Vagina (tissue), 2 donors: ENCODE results near the gene ZNF70. TPM values are rescaled to one million over a fixed set of nuclear protein-coding genes. Genes with fewer than 3 reads are reported as not detected.
A peak's percentile ranks its signal among the peaks of the same experiment; 100 is the strongest.

Experiments used
- DNase-seq, 2 donors: peaks; one replicate each; pipeline ENCODE4 v3.0.0-alpha.2; 2017; ENCODE audit errors: extremely low spot score in 2 of 2
- H3K27ac ChIP-seq: fragments of 200-600 bp; sonication (generic); one replicate; pipeline ENCODE4 v1.5.1; 2019
- H3K27me3 ChIP-seq: fragments of 200-600 bp; sonication (generic); one replicate; pipeline ENCODE4 v1.5.1; 2019
- H3K36me3 ChIP-seq, 2 donors: fragments of 200-600 bp; sonication (generic); one replicate each; pipeline ENCODE4 v1.5.1; 2017 to 2019
- H3K4me1 ChIP-seq: fragments of 200-600 bp; sonication (generic); one replicate; pipeline ENCODE4 v1.5.1; 2019
- H3K4me3 ChIP-seq, 2 donors: fragments of 200-600 bp; sonication (generic); 1 replicate in 1 of 2; 2 replicates in 1 of 2; pipeline ENCODE4 v1.5.1; 2016 to 2019
- H3K9me3 ChIP-seq: fragments of 200-600 bp; sonication (generic); one replicate; pipeline ENCODE4 v1.5.1; 2019
- CTCF ChIP-seq, 3 experiments: fragments of 450-650 bp in 2 of 3; fragments of 200-600 bp in 1 of 3; sonication (generic) in 1 of 3; IDR thresholded peaks; one replicate each; pipeline ENCODE4 v1.5.1; 2017 to 2019; ENCODE audit warnings: antibody characterized with exemption in 3 of 3, mild to moderate bottlenecking in 2 of 3, moderate library complexity in 2 of 3
- POLR2A ChIP-seq, 2 donors: fragments of 450-650 bp; IDR thresholded peaks; one replicate each; pipeline ENCODE4 v1.6.1; 2017; ENCODE audit warnings: antibody characterized with exemption in 2 of 2, mild to moderate bottlenecking in 2 of 2, moderate library complexity in 2 of 2
- POLR2AphosphoS5 ChIP-seq, 2 donors: sonication (generic); formaldehyde crosslinking; IDR thresholded peaks; one replicate each; pipeline ENCODE4 v1.9.0; 2017; ENCODE audit warnings: antibody characterized with exemption in 2 of 2, mild to moderate bottlenecking in 2 of 2, low read depth in 1 of 2; ENCODE audit not compliant: insufficient read depth in 1 of 2
- intact Hi-C: fragments of 100-400 bp; cut with DNase I; formaldehyde crosslinking; loops from one replicate; pipeline ENCODE4 v1.15.1; 2023
- total RNA-seq: library from RNA; depleted of rRNA; stranded (reverse); fragments of >200 nt; gene quantifications from one replicate; pipeline ENCODE4 v1.2.3, GENCODE V29; 2016

Gene ZNF70
- total RNA-seq, 1 donor from 2014 or later = 4.9 TPM

GRCh38 chr22:23782703-23783102 is 31.8 kb upstream of the ZNF70 start:
- TF ChIP-seq POLR2AphosphoS5 (IDR thresholded peaks at IDR 0.05; ENCODE audit: insufficient read depth in 1 of 2, low read depth in 1 of 2) (no peak), POLR2A (IDR thresholded peaks at IDR 0.05) (no peak)
- Histone ChIP-seq H3K27ac (no peak overlapping the region), H3K9me3 (no peaks in the 10 kb centered on the region), H3K4me1 (peaks cover 40% of the 10 kb centered on the region), H3K36me3 (no peaks in the 10 kb centered on the region), H3K4me3 (no peak overlapping the region), H3K27me3 (no peaks in the 10 kb centered on the region)
- no peak for DNase-seq
- intact Hi-C loops = no loop called here

GRCh38 chr22:23782252-23782651 is 31.3 kb upstream of the ZNF70 start:
- Histone ChIP-seq H3K4me3 (no peak overlapping the region), H3K4me1 (peaks cover 36% of the 10 kb centered on the region), H3K27ac (no peak overlapping the region), H3K27me3 (no peaks in the 10 kb centered on the region), H3K9me3 (no peaks in the 10 kb centered on the region), H3K36me3 (no peaks in the 10 kb centered on the region)
- TF ChIP-seq CTCF (IDR thresholded peaks at IDR 0.05) = no peak
- TF ChIP-seq POLR2AphosphoS5 (IDR thresholded peaks at IDR 0.05; ENCODE audit: insufficient read depth in 1 of 2, low read depth in 1 of 2) = no peak
- no peak for TF ChIP-seq POLR2A (IDR thresholded peaks at IDR 0.05)
- intact Hi-C loops = no loop called here
- DNase-seq = no peak

GRCh38 chr22:23781511-23782183 is 30.7 kb upstream of the ZNF70 start:
- H3K4me3 ChIP-seq = no peak overlapping the region
- H3K9me3 ChIP-seq = no peaks in the 10 kb centered on the region
- H3K36me3 ChIP-seq = no peaks in the 10 kb centered on the region
- peaks cover 36% of the 10 kb centered on the region for H3K4me1 ChIP-seq
- intact Hi-C loops = no loop called here
- no peaks in the 10 kb centered on the region for H3K27me3 ChIP-seq
- TF ChIP-seq POLR2AphosphoS5 (IDR thresholded peaks at IDR 0.05; ENCODE audit: insufficient read depth in 1 of 2, low read depth in 1 of 2) (peak in 1 of 2 donors; percentile 42), POLR2A (IDR thresholded peaks at IDR 0.05) (no peak), CTCF (IDR thresholded peaks at IDR 0.05) (no peak)
- H3K27ac ChIP-seq = peak overlapping the region; percentile 17
- DNase-seq = no peak

- DNase-seq = no peak
- H3K36me3 ChIP-seq = no peaks in the 10 kb centered on the region
- H3K4me1 ChIP-seq = peaks cover 30% of the 10 kb centered on the region
- no peaks in the 10 kb centered on the region for H3K9me3 ChIP-seq
- intact Hi-C loops = no loop called here
- TF ChIP-seq POLR2AphosphoS5 (IDR thresholded peaks at IDR 0.05; ENCODE audit: insufficient read depth in 1 of 2, low read depth in 1 of 2) (no peak), POLR2A (IDR thresholded peaks at IDR 0.05) (no peak), CTCF (IDR thresholded peaks at IDR 0.05) (no peak)
- no peak overlapping the region for H3K4me3 ChIP-seq
- H3K27me3 ChIP-seq = no peaks in the 10 kb centered on the region
- peak overlapping the region; percentile 17 for H3K27ac ChIP-seq
These were observed 30.2 kb upstream of the ZNF70 start for GRCh38 chr22:23781065-23781464.

- Histone ChIP-seq H3K4me3 (no peak overlapping the region), H3K4me1 (peaks cover 26% of the 10 kb centered on the region), H3K36me3 (no peaks in the 10 kb centered on the region), H3K27me3 (no peaks in the 10 kb centered on the region), H3K9me3 (no peaks in the 10 kb centered on the region), H3K27ac (no peak overlapping the region)
- TF ChIP-seq CTCF (IDR thresholded peaks at IDR 0.05) (no peak), POLR2A (IDR thresholded peaks at IDR 0.05) (no peak), POLR2AphosphoS5 (IDR thresholded peaks at IDR 0.05; ENCODE audit: insufficient read depth in 1 of 2, low read depth in 1 of 2) (no peak)
- DNase-seq = no peak
- intact Hi-C loops = no loop called here
These were observed 29.3 kb upstream of the ZNF70 start for GRCh38 chr22:23780146-23780748.
